WTC11 (cell line): ENCODE measurements around the gene IGSF9.

Experiments
- CTCF ChIP-seq: fragments of 200-600 bp; IDR thresholded peaks from 2 replicates; pipeline ENCODE4 v1.8.0; 2022; ENCODE audit warnings: antibody characterized with exemption
- E2F1 ChIP-seq: sonication (generic); formaldehyde crosslinking; IDR thresholded peaks from 2 replicates; pipeline ENCODE4 v1.8.0; 2022; ENCODE audit warnings: mild to moderate bottlenecking, missing genetic modification reagents
- JUN ChIP-seq: sonication (generic); formaldehyde crosslinking; IDR thresholded peaks from 2 replicates; pipeline ENCODE4 v1.8.0; 2023; ENCODE audit warnings: mild to moderate bottlenecking, missing genetic modification reagents
- NFYB ChIP-seq: sonication (generic); formaldehyde crosslinking; conservative IDR thresholded peaks from 2 replicates; pipeline ENCODE4 v1.8.0; 2022; ENCODE audit warnings: low read depth, missing genetic modification reagents
- SMAD4 ChIP-seq: sonication (generic); formaldehyde crosslinking; IDR thresholded peaks from 2 replicates; pipeline ENCODE4 v1.8.0; 2022; ENCODE audit warnings: mild to moderate bottlenecking, missing genetic modification reagents
- ZNF281 ChIP-seq: sonication (generic); formaldehyde crosslinking; IDR thresholded peaks from 2 replicates; pipeline ENCODE4 v1.8.0; 2023; ENCODE audit warnings: mild to moderate bottlenecking, missing genetic modification reagents
- ZNF423 ChIP-seq: fragments of 250-450 bp; sonication (Bioruptor Pico); IDR thresholded peaks from 2 replicates; pipeline ENCODE4 v2.1.2; 2022; ENCODE audit warnings: mild to moderate bottlenecking, moderate library complexity

DNA sequence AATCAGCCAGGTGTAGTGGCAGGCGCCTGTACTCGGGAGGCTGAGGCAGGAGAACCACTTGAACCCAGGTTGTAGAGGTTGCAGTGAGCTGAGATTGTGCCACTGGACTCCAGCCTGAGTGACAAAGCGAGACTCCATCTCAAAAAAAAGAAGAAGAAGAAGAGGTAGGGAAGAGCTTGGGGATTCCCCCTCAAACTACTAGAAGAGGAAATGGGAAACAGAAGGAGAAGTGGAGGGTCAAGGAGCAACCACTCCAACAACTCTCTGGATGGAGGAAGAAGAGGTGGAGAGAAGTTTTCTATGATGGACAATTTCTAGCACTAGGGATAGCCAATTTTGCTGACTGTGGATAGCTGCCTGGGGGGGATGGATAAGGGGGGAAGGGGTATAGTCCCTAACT is 23.5 kb upstream of the IGSF9 start:
- no peak for TF ChIP-seq E2F1
- TF ChIP-seq CTCF = no peak
- no peak for TF ChIP-seq ZNF423
- TF ChIP-seq SMAD4 (CRISPR knock-in tag) = no peak
- no peak for TF ChIP-seq ZNF281 (CRISPR knock-in tag)
- TF ChIP-seq NFYB = no peak
- no peak for TF ChIP-seq JUN
